AG09319 (cell line): ENCODE measurements around the gene OXNAD1.

Experiments
- DNase-seq: peaks from one replicate; pipeline ENCODE4 v3.0.0-alpha.2; 2010; ENCODE audit warnings: low read depth; ENCODE audit errors: extremely low read depth
- TF ChIP-seq, protein P1 (sequence below): IDR thresholded peaks from 2 replicates; pipeline ENCODE4 v1.5.1; 2011; ENCODE audit warnings: low read depth, mild to moderate bottlenecking, inconsistent platforms, low read length, moderate library complexity

OXNAD1 gene

DNA sequence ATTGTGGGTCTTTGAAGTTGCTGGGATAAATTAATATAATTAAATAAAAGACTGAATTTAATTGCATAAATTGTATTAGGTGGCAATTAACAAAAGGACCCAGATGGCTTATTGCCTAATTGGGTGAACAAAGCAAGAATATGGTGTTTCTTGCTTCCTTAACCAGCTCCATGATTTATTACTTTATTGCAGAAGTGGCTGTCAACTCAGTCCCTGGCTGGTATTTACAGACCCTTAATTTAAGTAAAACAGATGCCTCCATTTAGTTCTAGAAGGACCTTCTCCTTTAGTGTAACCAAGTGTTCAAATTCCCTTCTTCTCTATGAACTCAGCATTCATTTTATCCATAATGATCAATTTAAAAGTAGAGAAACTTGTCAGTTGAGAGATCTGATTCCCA, 35.3 kb upstream of the OXNAD1 start:
- DNase-seq, result no peak
- TF ChIP-seq, protein P1, sequence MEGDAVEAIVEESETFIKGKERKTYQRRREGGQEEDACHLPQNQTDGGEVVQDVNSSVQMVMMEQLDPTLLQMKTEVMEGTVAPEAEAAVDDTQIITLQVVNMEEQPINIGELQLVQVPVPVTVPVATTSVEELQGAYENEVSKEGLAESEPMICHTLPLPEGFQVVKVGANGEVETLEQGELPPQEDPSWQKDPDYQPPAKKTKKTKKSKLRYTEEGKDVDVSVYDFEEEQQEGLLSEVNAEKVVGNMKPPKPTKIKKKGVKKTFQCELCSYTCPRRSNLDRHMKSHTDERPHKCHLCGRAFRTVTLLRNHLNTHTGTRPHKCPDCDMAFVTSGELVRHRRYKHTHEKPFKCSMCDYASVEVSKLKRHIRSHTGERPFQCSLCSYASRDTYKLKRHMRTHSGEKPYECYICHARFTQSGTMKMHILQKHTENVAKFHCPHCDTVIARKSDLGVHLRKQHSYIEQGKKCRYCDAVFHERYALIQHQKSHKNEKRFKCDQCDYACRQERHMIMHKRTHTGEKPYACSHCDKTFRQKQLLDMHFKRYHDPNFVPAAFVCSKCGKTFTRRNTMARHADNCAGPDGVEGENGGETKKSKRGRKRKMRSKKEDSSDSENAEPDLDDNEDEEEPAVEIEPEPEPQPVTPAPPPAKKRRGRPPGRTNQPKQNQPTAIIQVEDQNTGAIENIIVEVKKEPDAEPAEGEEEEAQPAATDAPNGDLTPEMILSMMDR, result no peak

DNA sequence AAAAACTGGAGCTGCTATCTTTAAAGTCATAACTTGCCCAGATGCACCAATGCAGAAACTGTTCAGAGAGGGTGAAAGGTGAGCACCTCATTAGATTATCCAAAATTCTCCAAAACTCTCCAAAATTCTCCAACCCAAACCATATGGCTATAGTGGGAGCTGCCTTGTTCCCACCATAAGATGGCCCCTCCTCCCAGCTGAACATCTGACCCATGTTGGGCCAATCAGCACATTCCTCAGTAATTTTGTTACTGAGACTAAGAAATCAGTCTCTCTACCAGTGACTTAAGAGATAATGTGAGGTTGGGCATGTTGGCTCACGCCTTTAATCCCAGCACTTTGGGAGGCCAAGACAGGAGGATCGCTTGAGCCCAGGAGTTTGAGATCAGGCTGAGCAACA, 33.0 kb upstream of the OXNAD1 start:
- TF ChIP-seq, protein P1, result no peak
- no peak for DNase-seq

DNA sequence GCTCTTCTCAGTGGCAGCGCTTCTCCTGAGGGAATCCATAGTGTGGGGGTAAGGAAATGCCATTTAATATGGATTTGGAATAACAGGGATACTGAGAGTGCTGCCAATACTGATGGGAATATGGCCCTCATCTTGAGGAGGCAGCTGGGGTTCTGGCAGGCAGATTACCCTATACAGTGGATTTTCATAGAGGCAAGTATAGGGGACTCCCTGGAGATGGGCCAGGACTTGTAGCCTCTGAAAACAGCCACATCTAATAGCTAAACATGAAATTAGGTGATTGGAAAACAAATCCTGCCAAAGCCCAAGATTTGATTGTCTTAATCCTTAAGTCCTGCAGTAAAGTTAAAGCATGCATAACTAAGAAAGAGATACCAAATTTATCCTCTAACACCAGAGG, 31.2 kb upstream of the OXNAD1 start:
- no peak for DNase-seq
- TF ChIP-seq, protein P1, result no peak

DNA sequence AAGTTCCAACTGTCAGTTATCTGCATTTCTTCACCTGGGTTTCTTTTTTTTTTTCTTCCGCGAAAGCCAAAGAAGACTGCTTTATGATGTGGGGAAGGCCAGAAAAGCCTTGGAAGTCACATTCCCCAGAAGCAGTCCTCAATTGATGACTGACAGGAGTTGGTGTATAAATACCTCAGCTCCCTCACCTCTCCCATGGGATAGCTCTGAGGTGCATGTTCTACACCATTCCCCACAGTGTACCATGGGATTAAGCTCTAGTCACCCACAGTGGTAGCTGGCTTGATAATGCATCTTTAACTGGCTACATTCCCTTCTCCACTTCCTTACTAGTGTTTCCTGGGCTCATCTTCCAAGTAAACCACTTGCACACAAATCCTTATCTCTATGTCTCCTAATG, 30.7 kb upstream of the OXNAD1 start:
- TF ChIP-seq, protein P1, result no peak
- DNase-seq, result no peak

DNA sequence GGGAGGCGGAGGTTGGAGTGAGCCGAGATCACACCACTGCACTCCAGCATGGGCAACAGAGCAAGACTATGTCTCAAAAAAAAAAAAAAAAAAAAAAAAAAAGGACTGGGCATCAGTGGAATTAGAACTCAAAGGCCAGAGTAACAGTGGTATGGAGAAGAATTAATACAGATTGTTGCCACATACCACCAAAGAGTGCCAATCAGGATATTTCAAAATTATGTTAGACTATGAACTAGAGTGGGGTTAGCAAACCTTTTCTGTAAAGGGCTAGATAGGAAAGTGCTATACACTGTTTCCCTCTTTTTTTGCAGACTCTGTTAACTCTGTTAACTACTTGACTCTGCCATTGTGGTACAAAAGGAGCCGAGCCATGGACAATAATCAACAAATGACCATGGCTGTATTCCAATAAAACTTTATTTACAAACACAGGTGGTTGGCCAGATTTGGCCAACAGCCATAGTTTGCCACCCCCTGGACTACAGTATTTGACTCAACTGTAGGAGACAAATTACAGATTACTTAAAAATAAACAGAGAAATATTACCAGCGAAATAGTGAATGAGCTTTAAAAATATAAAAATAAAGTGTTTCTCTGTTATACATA, 28.9 kb upstream of the OXNAD1 start:
- TF ChIP-seq, protein P1, result no peak
- no peak for DNase-seq

DNA sequence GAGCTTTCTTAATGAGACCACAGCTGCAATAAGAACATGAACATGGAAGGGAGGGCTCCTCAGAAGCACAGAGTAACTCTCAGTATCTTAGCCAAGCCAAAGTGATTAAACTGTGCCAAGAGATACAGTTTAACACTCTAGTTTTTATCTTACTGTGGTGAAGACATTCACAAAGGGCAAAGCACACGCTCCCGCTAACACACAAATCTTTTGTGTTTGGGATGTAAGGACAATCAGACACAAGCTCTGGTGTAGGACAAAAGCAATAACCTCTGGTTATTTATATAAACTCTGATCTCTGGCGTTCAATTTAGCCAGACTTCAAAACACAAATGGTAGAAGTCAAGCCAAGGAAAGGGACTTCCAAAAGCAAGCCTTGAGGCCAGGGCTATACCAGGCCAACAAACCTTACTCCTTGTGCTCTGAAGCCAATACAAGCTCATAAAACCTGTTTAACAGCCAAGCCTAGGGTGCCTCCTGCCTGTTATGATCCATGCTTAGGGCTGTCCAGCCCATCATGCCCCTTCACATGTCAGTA, 28.1 kb upstream of the OXNAD1 start:
- DNase-seq, result no peak

DNA sequence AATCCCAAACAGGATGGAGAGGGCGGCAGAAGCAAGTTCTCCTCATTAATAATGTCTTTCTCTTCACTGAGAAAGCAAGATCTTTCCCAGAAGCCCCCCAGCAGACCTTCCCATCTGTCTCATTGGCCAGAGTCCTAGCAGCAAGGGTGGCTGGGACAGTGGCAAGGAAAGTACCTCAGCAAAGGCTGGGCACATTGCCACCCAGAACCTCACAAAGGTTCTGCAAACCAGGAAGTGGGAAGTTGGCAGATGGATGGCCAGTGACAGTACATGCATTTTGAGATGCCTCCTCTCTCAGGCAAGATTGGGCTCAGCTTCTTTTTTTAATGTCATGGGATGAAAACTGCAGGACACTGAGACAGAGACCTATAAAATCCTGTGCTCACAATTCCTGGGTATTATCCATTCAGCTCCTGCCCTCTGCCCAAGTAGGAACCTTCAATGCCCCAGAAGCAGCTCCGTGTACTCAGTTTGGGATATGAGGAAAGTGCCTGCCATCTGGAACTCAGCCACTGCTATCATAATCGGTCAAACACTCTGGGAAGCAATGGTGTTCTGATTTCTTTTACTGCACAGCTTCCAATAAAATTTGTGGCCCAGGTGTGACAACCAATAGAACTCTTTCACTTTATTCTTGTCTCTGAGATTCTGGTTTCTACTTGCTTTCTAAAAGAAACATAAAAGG, 25.8 kb upstream of the OXNAD1 start:
- TF ChIP-seq, protein P1, result no peak

More for the DNA sequence above, 28.1 kb upstream of the OXNAD1 start:
- TF ChIP-seq, protein P1, result no peak

More for the DNA sequence above, 25.8 kb upstream of the OXNAD1 start:
- DNase-seq, result no peak
